Neural cell (in vitro differentiated cells): ENCODE data around the gene AOAH.

Experiments used
- EP300 ChIP-seq: fragments of 450-650 bp; conservative IDR thresholded peaks from 2 replicates; pipeline ENCODE4 v1.6.1; 2014; ENCODE audit warnings: antibody characterized with exemption, mild to moderate bottlenecking, moderate library complexity; ENCODE audit not compliant: poor library complexity, severe bottlenecking
- EZH2 ChIP-seq: fragments of 200-600, 300-800 bp; shearing (Covaris generic), sonication (generic); IDR thresholded peaks from 2 replicates; pipeline ENCODE4 v1.6.1; 2014; ENCODE audit warnings: antibody characterized with exemption, low read length, borderline replicate concordance, mild to moderate bottlenecking; ENCODE audit not compliant: insufficient read depth, poor library complexity, severe bottlenecking
- MXI1 ChIP-seq: fragments of 450-650 bp; conservative IDR thresholded peaks from 2 replicates; pipeline ENCODE4 v1.6.1; 2014; ENCODE audit warnings: antibody characterized with exemption, mild to moderate bottlenecking; ENCODE audit not compliant: poor library complexity, severe bottlenecking
- POLR2AphosphoS5 ChIP-seq: IDR thresholded peaks from 2 replicates; pipeline ENCODE4 v1.6.1; 2012
- RAD21 ChIP-seq: fragments of 450-650 bp; conservative IDR thresholded peaks from 2 replicates; pipeline ENCODE4 v1.6.1; 2014; ENCODE audit warnings: antibody characterized with exemption, mild to moderate bottlenecking, moderate library complexity
- TF ChIP-seq, protein P1 (sequence below): fragments of 450-650 bp; IDR thresholded peaks from 2 replicates; pipeline ENCODE4 v1.5.1; 2014; ENCODE audit warnings: antibody characterized with exemption, mild to moderate bottlenecking, moderate library complexity; ENCODE audit not compliant: poor library complexity, severe bottlenecking

- TF ChIP-seq, protein P1, sequence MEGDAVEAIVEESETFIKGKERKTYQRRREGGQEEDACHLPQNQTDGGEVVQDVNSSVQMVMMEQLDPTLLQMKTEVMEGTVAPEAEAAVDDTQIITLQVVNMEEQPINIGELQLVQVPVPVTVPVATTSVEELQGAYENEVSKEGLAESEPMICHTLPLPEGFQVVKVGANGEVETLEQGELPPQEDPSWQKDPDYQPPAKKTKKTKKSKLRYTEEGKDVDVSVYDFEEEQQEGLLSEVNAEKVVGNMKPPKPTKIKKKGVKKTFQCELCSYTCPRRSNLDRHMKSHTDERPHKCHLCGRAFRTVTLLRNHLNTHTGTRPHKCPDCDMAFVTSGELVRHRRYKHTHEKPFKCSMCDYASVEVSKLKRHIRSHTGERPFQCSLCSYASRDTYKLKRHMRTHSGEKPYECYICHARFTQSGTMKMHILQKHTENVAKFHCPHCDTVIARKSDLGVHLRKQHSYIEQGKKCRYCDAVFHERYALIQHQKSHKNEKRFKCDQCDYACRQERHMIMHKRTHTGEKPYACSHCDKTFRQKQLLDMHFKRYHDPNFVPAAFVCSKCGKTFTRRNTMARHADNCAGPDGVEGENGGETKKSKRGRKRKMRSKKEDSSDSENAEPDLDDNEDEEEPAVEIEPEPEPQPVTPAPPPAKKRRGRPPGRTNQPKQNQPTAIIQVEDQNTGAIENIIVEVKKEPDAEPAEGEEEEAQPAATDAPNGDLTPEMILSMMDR: no peak
- TF ChIP-seq RAD21 (no peak), MXI1 (no peak), POLR2AphosphoS5 (no peak), EZH2 (no peak), EP300 (no peak)
Observed at GRCh38 chr7:36606976-36607720, 117.1 kb downstream of the AOAH start.
